NCI-H2029 treated with DMSO at 0.1 percent for 48 hours (cell line): ENCODE measurements around the gene CAPN13.

Source experiments
- DNase-seq: peaks from one replicate; lab custom pipeline; 2025; lab: John Stamatoyannopoulos, UW

CAPN13 gene

DNA sequence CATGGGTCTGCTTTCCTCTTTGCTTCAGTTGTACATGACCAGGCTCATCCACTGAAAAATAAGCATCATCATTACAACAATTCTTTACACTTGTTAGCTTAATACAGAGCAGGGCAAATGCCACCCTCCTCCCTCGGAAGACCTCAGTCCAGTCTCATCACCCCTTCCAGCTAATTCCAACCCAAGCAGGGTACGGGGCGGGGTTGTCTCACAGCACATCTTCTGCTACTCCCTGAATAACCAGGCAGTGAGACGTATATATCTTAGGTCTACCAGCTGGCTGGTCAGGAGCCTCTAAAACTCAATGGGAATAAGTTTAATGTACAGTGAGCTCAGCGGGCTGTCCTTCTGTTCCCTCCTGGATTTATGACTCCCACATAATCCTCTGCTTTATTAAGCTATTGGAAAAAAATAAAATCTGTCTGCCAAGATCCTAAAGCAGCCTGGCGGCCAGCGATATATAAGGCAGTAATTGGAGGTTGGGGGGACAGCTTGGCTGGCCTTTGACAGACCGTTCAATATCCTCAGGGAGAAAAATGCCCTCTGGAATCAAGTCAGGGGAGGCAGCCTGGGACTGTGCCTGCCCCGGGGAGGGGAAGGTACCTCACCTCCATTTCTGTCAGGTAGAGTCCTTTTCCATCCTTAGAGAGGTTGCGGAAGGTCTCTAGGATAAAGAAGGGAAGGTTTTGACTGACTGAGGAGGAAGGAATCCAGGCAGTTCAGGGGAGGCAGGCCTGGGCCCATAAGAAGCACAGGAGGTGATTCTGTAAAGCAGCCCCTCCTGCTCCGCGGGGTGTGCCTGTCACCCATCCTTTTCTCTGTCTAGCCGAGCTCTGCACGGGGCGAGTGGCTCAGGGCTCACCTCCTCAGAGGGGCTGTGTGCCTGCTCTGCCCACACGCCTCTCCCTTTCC is 76.3 kb downstream of the CAPN13 start:
- no peak for DNase-seq

DNA sequence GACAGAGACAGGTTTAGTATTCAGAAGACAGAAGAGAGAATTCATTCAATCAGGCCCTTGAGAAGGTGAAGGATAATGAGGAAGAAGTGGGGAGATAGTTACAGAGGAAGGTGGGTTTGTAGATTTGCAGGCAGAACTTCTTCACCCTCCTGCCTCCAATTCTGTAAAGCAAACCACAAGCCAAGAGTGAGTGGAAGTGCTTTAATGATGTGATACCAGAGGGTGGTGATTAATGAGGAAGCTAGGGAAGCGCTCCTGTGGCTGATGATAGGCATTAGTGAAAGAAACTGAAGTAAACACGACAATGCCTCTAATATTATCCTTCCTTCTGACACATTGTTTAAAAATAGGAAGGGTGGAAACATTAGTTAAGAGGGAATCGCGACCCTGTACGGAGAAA is 78.2 kb downstream of the CAPN13 start:
- no peak for DNase-seq

DNA sequence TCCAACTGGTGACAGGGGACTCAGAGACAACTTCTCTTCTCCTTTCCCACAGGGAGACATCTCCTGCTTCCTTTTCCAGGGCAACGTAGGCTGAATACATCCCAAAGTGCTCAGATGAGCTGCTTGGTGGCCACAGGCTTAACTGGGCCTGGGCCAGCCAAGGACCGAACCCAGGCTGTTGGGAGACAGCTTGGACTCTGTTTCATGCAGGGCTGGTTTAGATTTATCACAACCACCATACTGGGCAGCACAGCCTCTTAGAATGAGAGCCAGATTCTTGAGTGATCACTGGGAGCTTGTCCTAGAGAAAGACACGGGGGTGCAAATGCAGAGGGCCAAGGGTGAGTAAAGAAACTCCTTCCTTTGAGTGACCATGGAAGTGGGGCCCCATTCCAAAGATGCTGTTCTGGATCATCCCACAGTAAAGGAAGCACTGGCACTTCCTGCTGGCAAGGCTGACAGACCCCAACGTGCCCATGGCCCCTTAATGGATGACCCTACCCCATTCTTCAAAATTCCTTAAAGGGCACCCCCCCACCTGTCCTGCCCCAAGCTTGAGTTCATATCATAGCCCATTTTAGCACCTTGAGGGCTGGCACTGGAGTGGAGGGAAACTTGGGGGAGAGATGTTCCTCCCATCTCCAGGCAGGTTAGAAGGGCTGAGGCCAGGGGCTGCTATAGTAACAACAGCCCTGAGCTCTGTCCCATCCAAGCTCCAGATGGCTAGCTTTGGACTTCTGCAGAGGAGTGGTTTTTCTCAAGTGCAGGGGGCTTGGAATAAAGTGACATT is 84.1 kb downstream of the CAPN13 start:
- no peak for DNase-seq

DNA sequence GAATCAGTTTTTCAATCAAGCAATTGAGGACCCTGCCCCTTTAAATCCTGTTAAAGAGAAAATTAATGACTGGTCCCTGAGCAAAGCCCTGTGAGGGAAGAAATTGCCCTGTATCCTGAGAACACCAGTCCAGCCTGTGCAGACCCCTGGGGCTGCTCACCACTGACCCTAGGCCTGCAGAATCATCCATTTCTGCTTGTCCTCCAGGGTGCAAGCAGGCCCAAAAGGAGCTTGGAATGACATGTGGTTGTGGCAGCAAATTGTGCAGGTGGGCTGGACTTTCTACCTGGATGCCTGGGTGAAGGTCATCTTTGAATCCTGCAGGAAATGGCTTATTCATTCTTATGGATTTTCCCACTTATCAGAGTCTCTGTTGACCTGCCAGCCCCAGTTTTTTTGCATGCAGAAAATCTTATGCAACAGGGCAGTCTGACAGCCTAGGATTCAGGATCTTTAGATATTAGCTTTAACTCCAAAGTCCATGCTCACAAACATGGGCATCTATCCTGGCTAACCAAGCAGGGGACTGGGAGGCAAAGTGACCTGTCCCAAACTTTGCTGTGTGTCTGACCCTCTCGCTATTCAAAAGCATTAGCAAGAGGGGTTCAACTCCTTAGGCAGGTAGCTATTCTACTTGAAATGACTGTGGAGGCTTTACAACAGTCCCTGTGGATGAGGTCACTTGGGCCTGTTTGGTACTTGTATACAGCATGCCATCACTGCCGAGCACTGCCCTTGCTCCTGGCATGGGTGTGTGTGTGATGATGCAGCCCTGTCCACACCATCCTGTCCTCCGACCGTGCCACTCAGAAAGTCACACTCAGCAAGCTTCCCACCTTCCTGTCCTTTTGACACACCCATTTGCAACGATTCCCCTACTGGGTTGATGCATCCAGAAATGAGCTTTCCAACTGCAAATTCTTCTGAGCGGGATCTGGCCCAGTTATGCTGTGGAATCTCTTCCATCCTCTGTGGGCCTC is 85.3 kb downstream of the CAPN13 start:
- no peak for DNase-seq

DNA sequence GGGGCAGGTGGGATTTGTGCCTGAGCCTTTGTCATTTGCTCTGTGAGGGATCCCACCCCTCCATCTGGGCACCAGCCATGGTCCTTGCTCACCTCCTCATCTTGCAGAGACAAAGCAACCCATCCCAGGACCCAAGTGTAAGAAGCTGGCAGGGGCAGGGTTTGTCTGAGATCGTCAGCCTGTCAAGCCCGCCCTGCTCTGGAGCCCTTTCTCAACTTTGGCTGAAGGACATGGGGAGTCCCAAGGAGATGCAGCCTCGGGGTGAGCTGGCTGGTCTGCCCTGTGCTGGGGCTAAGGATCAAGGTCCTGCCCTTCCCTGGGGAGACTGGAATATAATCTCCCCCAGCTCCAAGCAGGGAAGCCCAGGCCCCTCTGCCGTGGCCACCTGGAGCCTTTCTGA is 86.0 kb downstream of the CAPN13 start:
- DNase-seq: no peak

DNA sequence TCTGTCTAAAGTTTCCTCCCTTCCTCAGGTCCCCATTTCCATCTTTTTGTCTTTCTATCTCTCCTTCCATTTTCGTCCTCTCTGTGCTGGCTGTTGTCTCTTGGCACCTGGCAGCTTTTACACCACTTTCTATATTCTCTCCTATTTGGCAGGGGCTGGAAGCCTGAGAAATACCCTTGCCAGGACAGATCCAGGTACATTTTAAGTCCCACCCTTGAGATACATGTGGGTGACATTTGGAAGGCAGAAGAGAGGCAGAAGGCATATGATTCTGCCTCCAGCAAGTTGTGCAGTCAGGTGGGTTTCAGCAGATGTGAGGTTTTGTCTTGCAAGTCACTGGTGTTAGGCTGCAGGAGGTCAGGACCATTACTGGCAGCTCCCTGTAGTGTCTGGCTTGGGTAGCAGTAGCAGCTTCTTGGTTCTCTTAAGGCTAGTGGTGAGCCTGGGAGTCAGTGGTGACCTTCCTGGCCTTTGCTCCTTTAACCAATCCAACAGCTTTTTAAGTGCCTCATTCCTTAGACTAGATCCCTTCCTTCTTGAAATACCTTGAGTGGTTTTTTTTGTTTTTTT is 90.1 kb downstream of the CAPN13 start:
- DNase-seq: no peak

DNA sequence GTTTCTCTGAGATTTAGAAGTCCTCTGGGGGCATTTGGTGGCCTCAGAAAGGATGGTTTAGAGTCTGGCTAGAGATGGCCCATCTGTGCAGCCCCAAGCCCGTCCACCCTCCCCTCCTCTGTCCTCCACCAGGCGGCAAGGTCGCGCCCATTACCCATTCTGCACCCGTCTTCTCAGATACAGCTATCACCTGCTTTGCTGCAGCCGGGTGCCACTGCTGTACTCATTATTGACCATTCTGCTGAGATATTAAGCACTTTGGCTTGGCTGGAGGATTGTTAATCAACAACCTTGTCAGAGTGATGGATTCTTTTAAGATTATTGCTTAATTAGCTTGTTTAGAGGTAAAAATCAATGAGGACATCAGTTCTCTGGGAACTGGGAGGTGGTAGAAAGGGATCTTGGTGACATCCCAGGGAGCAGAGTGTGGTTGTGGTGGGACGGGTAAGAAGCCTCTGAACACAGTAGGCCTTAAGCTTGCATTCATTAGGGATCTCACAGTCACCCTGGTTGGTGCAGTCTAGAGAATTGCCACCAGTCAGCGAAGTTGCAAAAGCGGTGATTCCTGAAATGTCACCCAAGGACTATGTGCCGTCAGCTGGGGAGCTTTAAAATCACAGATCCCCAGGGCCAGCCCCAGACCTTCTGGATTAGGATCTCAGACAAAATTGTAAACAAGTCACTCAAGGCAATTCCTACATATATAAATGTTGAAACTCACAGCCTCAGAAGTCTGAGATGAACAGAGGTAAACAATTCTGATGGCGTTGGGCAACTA is 90.9 kb downstream of the CAPN13 start:
- no peak for DNase-seq

DNA sequence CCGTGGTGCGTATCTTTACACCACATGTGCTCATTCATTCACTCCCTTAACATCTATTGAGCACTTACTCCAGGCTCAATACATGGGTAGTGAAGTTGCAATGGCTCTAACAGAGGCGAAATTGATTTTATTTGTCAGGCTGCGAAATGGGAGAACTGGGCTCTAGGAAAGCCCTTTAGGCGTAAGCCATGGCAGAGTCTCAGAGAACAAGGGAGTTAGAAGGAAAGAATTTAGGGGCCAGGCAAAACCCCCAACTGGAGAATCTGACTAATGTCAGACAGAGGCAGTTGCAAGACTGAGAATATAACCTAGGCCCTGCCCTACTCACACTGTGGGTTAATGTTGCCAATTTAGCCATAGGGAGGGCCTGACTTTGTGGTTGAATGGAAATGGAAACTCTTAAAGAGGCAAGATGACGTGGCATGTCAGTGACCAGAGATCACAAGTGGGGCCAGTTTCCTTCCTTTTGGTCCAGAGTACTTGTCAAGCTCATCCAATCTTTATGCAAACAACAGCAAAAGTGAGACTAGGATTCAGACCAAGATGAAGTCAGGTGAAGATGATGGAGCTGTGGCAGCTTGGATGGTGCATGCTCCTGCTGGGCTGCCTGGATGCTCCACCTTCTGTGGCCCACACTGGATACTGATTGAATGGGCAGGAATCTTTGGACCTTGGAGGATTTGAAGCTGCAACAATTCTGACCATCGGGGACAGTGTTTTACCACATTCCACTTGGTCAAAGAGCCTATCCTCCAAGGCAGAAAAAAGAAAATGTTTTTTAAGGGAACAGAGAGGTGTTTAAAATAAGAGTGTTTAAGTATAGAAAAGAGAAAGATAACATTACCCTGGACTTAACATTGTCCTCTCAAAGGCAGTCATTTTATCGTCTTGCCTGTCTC is 92.2 kb downstream of the CAPN13 start:
- DNase-seq: no peak

DNA sequence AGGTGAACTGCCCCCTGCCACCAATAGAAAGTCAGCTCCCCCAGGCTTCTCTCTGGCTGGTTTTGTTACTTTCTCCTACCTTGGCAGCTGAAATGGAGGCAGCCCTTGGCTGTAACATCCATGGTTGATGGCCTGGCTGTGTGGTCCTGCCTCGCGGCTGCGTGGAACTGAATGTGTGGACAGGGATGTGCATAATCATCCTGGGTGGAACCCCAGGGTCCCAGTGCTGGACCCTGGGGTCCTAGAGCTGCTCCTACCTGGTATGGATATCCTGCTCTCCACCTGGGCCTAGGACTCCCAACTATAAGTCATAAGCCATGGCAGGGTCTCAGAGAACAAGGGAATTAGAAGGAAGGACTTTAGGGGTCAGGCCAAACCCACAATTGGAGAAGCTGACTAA is 93.5 kb downstream of the CAPN13 start:
- no peak for DNase-seq

DNA sequence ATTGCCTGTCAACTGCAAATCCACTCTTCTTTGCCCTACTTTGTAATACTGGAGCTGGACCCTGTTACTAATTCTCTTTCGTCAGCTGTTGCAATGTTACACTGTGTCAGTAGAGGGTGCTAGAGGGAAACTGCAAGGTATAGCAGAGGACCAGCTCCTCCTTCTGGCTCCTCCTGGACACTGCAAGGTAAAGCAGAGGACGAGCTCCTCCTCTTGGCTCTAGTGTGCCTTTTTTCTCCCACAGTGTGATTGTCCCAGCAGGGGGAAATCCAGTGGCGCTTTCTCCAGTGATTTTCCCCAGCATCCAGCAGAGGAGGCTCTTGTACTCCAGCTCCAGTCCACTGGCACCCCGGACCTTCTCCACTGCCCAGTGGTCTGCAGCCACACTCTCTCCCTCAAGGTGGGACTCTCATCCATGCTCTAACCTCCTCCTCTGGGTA is 95.6 kb downstream of the CAPN13 start:
- DNase-seq: peak; percentile 57

DNA sequence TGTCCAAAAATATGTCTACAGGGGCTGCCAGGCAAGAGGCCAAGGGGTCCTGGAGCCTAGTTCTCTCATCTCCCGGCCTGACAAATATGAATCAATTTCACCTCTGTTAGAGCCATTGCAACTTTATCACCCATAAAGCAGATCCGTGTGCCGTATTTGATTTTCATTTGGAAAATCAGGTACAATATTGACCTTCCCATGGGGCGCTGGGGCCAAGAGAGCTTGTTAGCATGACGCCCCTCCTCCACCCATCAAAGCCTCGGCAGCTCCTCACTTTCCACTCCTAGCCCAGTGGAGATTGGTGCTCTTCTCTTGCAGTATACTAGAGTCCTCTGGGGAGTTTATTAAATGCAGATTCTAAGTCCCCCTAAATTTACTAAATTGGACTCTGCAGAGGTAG is 96.8 kb downstream of the CAPN13 start:
- no peak for DNase-seq

DNA sequence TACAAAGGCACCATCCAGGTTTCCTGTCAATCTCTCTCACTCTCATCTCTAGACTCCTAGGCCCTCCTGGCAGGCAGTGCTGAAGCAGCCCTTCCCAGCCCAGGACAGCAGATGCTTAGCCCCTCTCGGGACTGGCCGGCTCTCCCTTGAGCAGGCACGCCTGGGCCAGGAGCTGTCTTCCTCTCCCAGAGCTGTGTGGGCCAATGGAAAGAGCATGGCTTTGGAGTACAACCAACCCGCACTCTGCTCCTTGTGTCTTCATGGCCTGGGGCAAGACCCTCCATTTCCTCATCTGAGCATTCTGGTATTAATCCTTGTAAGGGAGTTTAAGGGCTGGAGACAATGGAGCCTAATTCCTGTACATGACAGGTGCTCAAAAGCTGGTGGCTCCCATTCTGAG is 97.2 kb downstream of the CAPN13 start:
- no peak for DNase-seq

DNA sequence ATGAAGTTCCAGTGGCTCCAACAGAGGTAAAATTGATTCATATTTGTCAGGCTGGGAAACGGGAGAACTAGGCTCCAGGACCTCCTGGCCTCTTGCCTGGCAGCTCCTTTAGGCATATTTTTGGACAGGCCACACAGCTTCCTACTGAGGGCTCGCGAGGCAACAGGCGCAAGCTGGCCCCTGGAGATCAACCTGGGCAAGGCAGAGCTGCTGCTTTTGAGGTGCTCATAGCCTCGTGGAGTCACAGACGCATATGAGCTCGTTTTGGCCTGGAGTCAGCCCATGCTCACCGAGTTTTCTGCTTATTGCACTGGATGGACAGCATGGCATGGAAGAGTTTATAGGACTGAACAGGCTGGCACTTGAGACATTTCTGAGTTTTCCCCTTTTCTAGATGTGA is 97.7 kb downstream of the CAPN13 start:
- DNase-seq: no peak

DNA sequence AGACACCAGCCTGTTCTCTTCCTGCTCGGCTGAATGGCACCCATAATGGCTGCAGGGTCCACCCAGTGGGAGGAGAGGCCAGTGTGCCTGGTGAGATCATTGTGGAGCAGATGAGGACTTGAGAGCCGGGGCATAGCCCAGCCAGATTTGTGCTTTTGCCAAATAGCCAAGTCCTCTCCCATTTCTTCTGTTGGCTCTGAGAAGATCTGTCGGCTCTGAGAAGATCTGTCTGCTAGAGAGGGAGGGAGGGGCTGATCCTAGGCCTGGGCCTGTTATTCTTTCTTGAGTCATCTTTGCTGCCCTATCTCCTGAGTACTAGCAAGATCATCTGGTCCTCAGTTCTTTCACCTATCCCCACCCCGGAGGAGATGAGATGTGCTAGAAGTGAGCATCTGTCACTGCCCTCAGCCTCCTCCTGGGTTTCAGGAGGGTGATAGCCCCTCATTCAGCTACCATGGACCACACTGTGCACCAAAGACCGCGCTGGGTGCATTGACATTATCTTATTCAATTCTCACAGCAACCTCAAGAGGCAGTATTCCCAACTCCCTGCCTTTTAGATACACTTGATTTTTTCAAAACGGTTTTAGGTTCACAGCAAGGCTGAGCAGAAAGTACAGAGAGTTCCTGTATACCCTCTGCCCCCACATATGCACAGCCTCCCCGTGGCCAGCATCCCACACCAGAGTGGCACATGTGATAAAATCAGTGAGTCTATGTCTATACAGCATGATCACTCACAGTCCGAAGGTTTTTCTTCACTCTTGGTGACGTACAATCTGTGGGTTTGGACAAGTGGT is 98.6 kb downstream of the CAPN13 start:
- DNase-seq: no peak

DNA sequence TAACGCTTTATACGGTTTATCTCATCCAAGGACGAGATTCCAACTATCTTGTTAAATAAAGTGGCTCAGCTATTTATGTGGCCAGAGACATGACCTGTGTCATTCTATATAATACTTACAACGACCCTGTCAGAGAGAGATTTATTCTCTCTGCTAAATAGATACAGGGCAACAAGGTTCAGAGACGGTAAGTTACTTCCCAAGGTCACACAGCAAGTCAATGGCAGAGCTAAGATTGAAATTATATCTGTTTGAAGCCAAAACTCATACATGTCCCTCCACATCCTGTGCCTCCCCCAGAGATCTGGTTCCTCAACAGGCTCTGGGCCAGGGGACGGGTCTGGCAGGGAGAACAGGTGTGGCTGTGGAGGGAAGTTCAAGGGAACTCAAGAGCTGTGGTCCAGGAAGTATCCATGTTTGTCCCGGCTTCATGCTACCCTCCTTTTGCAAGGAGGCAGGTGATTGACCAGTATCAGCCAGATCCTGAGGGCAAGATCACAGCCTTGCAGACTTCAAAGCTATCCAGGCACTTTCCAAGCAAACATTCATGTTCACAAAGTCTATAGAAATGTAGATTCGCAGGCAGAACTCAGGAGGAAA is 99.8 kb downstream of the CAPN13 start:
- no peak for DNase-seq

DNA sequence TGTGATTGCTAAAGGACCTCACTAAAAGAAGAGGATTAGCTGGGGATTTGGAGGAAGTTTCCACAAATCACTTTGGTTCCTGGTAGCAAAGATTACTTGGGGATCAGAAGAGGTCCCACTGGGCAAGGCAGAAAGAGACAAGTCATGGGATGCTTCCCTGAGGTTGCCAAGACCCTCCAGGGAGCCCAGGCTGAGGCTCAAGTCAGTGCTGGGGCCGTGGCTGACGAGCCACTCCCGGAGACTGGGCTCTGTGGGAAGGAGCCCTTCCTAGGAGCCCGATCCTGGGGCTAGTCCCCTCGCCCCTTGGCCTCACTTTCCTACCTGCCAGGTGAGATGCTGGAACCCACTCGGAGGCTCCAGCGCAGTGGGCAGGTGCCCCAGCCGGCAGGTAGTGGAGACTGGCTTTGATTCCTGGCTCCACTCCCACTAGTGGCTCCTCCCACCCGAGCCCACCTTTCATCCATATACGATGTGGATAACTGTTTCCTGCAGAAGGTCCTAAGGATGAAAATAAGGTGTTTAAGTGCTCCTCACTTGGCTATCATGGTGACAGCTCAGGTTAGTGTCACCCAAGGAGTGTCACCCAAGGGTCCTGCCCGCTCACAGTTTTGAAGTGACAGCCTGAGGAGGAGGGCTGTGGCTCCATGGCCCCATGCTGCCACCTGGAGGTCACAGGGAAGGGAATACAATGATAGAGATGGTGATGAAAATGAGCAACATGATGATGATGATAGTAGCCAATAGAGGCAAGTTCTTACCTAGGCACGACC is 100.5 kb downstream of the CAPN13 start:
- DNase-seq: peak; percentile 61

DNA sequence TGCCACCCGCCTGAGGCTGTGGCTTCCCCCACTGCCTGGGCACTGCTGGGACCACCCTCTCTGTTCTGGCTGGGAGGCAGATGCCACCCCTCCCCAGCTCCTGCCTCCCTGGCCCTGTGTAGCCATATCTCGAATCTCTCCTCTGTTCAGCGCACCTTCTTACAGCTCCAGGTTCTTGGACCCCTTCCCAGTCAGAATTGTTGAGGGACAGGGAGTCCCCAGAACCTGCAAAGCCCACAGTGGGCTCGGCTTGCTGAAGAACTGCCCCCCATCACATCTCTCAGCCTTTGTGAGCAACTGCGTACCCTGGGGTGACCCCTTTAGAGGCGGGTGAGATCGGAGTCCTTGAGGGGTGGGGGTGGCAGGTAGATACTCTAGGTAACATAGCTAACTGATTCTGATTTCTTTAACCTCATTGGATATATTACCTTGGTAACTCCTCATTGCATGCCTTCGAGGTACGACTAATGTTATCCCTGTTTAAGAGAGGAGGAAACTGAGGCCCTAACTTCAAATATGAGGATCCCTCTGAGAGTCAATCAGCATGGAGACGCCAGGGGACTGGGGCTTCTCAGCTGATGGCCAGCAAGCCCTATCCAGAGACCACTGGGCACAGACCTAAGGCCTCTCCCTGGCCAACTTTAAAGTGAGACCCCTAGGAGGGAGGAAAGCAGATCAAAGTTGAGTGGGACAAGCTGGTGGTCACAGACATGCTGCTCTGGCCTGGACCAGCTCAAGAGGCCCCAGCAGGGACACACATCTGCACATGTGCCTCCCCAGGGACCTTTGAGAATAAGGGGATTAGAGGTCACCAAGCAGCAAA is 101.3 kb downstream of the CAPN13 start:
- no peak for DNase-seq
